Neural progenitor cell (in vitro differentiated cells): Measurements from ENCODE around the gene CADPS.

Source experiments
- EZH2 ChIP-seq: fragments of 200-600 bp; sonication (generic); IDR thresholded peaks from 2 replicates; pipeline ENCODE4 v1.6.1; 2017; ENCODE audit warnings: antibody characterized with exemption, mild to moderate bottlenecking, moderate library complexity
- EZH2phosphoT487 ChIP-seq: fragments of 200-600 bp; sonication (generic); IDR thresholded peaks from 2 replicates; pipeline ENCODE4 v1.6.1; 2017; ENCODE audit warnings: antibody characterized with exemption
- TF ChIP-seq, protein P1 (sequence below): fragments of 200-600 bp; sonication (generic); IDR thresholded peaks from 2 replicates; pipeline ENCODE4 v1.5.1; 2017; ENCODE audit warnings: antibody characterized with exemption, mild to moderate bottlenecking

DNA sequence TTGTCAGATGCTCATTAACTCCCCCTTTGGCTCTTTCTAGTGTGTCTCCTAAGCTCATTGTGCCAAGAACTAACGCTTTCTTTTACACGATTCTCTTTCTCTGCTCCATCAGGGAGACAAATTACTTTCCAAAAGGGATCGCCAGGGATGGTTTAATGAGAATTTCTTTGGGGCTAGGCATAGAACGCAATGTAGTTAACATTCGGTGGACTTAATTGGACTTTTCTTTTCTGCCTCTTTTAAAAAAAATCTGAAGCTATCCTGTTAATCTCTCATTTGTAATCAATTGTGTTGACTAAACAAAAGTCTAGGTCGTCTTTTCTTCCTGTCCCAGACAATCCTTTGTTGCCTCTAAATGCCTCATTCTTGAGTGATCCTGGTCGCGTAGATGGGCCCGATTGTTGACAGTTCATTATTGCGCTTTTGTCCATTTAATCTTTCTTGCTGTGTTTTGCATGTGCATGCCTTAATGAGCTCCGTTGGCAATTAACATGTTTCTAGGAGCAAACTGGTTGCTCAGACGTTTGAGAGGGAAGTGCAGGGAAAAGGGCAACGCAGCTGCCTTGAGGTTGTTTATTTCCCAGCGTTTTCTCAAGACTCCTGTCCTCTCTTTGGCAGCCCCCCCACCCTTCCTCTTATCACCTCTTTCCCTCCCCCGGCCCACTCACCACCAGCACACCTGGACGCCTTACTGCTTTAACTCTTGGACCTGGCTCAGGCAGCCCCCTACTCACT is 509.7 kb downstream of the CADPS start:
- TF ChIP-seq, protein P1, sequence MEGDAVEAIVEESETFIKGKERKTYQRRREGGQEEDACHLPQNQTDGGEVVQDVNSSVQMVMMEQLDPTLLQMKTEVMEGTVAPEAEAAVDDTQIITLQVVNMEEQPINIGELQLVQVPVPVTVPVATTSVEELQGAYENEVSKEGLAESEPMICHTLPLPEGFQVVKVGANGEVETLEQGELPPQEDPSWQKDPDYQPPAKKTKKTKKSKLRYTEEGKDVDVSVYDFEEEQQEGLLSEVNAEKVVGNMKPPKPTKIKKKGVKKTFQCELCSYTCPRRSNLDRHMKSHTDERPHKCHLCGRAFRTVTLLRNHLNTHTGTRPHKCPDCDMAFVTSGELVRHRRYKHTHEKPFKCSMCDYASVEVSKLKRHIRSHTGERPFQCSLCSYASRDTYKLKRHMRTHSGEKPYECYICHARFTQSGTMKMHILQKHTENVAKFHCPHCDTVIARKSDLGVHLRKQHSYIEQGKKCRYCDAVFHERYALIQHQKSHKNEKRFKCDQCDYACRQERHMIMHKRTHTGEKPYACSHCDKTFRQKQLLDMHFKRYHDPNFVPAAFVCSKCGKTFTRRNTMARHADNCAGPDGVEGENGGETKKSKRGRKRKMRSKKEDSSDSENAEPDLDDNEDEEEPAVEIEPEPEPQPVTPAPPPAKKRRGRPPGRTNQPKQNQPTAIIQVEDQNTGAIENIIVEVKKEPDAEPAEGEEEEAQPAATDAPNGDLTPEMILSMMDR, result no peak
- TF ChIP-seq EZH2 (no peak), EZH2phosphoT487 (peak; percentile 100)
